HCEC 1CT (cell line): Measurements from ENCODE around the gene MIS12.

Experiments used
- DNase-seq: peaks from one replicate; pipeline ENCODE4 v3.0.0-alpha.2; 2017

MIS12 gene

GRCh38 chr17:5536866-5537650 lies 50.7 kb downstream of the MIS12 start:
- no peak for DNase-seq

- DNase-seq = no peak
These were observed 52.9 kb downstream of the MIS12 start for GRCh38 chr17:5539286-5539685.

GRCh38 chr17:5540321-5540720 lies 54.0 kb downstream of the MIS12 start:
- DNase-seq = no peak
